GM10248 (cell line): ENCODE measurements around the gene NINJ1.

Experiments
- CTCF ChIA-PET: fragments of 300-600 bp; sonication (Branson Sonifier 250); formaldehyde crosslinking; extraction: SDS; loops from one replicate; lab custom pipeline; 2021; ENCODE audit warnings: antibody characterized with exemption; lab: Yijun Ruan, JAX
- POLR2A ChIA-PET: fragments of 350-650 bp; sonication (Branson Sonifier 250); formaldehyde crosslinking; extraction: SDS; loops from one replicate; lab custom pipeline; 2020; ENCODE audit warnings: antibody characterized with exemption; lab: Yijun Ruan, JAX
- DNase-seq: peaks from one replicate; pipeline ENCODE4 v3.0.0; 2012; ENCODE audit errors: extremely low spot score
- TF ChIP-seq, protein P1 (sequence below): IDR thresholded peaks from 2 replicates; pipeline ENCODE4 v1.5.1; 2012; ENCODE audit warnings: mild to moderate bottlenecking, low read depth; ENCODE audit errors: extremely low read depth, missing control alignments, control extremely low read depth

Gene NINJ1

GRCh38 chr9:93143830-93144530 lies 9.9 kb upstream of the NINJ1 start:
- CTCF ChIA-PET = interaction anchor here (1.0 to 2.7 kb wide), 2 partner anchors 10 to 35 kb away, joined by 5 to 8 read pairs; no protein-coding TSS in a partner anchor
- POLR2A ChIA-PET = no interaction called here
- TF ChIP-seq, protein P1, sequence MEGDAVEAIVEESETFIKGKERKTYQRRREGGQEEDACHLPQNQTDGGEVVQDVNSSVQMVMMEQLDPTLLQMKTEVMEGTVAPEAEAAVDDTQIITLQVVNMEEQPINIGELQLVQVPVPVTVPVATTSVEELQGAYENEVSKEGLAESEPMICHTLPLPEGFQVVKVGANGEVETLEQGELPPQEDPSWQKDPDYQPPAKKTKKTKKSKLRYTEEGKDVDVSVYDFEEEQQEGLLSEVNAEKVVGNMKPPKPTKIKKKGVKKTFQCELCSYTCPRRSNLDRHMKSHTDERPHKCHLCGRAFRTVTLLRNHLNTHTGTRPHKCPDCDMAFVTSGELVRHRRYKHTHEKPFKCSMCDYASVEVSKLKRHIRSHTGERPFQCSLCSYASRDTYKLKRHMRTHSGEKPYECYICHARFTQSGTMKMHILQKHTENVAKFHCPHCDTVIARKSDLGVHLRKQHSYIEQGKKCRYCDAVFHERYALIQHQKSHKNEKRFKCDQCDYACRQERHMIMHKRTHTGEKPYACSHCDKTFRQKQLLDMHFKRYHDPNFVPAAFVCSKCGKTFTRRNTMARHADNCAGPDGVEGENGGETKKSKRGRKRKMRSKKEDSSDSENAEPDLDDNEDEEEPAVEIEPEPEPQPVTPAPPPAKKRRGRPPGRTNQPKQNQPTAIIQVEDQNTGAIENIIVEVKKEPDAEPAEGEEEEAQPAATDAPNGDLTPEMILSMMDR = no peak
- DNase-seq = no peak

DNA sequence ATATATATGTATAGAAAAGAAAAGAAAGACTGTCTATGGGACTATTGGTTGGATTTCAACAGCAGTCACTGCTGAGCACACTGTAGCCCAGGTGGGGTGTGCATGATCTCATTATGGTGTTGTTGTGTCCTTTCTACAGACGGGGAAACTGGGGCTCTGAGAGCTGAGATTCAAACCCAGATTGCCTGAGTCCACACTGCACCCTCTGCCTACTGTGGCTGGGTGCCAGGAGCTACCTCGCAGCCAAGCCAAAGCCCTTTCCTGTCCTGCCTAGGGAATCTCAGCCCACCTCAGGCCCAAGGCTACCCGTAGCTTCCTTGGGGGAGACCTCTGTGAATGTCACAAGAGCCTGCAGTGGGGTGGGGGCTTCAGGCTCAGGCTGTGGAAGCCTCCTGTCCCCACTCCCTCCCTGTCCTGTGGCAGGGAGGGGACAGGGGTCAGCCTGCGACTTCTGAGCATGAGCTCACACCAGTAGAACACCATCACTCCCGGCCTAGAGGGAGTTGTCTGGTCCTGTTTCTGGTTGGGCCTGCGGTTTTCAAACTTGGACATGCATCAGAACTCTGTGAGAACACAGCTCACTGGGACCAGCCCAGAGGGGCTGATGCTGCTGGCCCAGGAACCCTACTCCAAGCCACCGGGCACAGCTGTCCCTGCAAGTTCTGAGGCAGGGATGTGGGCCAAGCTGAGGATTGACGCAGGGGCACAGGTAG lies 7.9 kb upstream of the NINJ1 start:
- CTCF ChIA-PET = interaction anchor here (0.7 to 1.6 kb wide), 3 partner anchors 10 to 33 kb away, joined by 3 to 6 read pairs (median 3); no protein-coding TSS in a partner anchor
- TF ChIP-seq, protein P1 = no peak
- no peak for DNase-seq

DNA sequence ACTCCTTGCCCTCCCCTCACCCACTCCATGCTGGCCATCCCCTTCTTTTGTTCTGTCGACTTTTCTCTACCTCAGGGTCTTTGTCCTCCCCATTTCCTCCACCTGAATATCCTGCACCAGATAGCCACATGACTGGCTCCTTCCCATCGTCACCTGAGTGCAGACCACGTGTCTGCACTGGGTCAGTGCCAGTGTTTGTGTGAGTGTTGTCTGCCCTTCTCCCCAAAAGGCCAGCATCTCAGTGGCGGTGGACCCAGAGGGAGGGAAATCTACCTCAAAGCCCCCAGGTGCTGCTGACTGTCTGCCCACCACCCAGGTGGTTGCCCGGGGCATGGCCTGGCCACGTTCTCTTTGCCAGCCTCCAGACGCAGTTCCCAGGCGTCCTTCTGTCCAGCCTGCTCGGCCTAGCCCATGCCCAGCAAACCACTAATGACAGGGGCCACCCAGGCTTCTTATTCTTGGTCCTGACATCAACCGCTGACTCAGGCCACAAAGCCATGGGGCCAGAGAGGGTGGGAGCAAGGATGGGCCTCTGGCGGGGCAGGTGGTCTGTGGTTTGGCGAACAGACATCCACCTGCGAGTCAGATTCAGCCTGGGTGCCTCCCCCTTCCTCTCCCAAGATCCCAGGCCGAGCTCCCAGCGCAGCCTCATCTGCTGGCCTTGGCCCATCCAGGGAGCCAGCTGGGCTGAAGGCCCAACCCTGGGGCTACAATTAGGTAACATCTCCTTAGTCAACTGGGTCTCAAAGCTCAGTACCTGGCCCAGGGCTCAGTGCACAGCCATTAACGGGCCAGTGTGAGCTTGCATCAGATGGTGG lies 5.5 kb upstream of the NINJ1 start:
- no peak for DNase-seq
- POLR2A ChIA-PET = interaction anchor here (0.6 kb wide), 1 partner anchor 470 kb away, joined by 5 read pairs; the partner anchor contains the start of gene IPPK
- TF ChIP-seq, protein P1 = no peak
- CTCF ChIA-PET = interaction anchor here (2.0 to 2.7 kb wide), 2 partner anchors 15 to 30 kb away, joined by 5 to 13 read pairs; no protein-coding TSS in a partner anchor

More for the DNA sequence above, 7.9 kb upstream of the NINJ1 start:
- POLR2A ChIA-PET = no interaction called here

- no peak for DNase-seq
- ChIA-PET CTCF (interaction anchor here (0.7 to 2.7 kb wide), 6 partner anchors 9 to 347 kb away, joined by 3 to 13 read pairs (median 4); no protein-coding TSS in a partner anchor), POLR2A (no interaction called here)
- TF ChIP-seq, protein P1 = no peak
Measured at GRCh38 chr9:93138171-93138764, 4.2 kb upstream of the NINJ1 start.

GRCh38 chr9:93137362-93137761 lies 3.3 kb upstream of the NINJ1 start:
- ChIA-PET POLR2A (no interaction called here), CTCF (interaction anchor here (1.5 to 1.6 kb wide), 2 partner anchors 8 to 30 kb away, joined by 3 to 4 read pairs; no protein-coding TSS in a partner anchor)
- DNase-seq = no peak
- TF ChIP-seq, protein P1 = no peak
